HG03159 (cell line): ENCODE measurements around the gene ACSBG1.
A peak's percentile ranks its signal among the peaks of the same experiment; 100 is the strongest.
"Not testable (repeated sequence)": the region's sequence is repeated elsewhere in the genome, so short reads cannot be mapped to it uniquely, and the experiment has no call there.

Experiments
- ATAC-seq: cut with Tn5 transposase; IDR thresholded peaks from one replicate; pipeline ENCODE4 v1.9.1; 2021; ENCODE audit warnings: mild to moderate bottlenecking, moderate library complexity; ENCODE audit not compliant: unreplicated experiment

Gene ACSBG1

GRCh38 chr15:78255421-78256043 is 21.2 kb upstream of the ACSBG1 start:
- no peak for ATAC-seq

GRCh38 chr15:78251136-78251535 is 16.8 kb upstream of the ACSBG1 start:
- no peak for ATAC-seq

GRCh38 chr15:78249131-78249530 is 14.8 kb upstream of the ACSBG1 start:
- ATAC-seq = no peak

- no peak for ATAC-seq
These were observed 13.5 kb upstream of the ACSBG1 start for GRCh38 chr15:78247911-78248310.

- ATAC-seq = not testable (repeated sequence)
These were observed 11.7 kb upstream of the ACSBG1 start for GRCh38 chr15:78245976-78246620.

GRCh38 chr15:78245392-78245791 is 11.0 kb upstream of the ACSBG1 start:
- ATAC-seq = not testable (repeated sequence)

- no peak for ATAC-seq
These were observed 10.5 kb upstream of the ACSBG1 start for GRCh38 chr15:78244893-78245292.

GRCh38 chr15:78244101-78244500 is 9.7 kb upstream of the ACSBG1 start:
- no peak for ATAC-seq

- ATAC-seq = no peak
These were observed 9.2 kb upstream of the ACSBG1 start for GRCh38 chr15:78243491-78243941.

GRCh38 chr15:78243058-78243457 is 8.7 kb upstream of the ACSBG1 start:
- no peak for ATAC-seq

GRCh38 chr15:78242128-78242527 is 7.8 kb upstream of the ACSBG1 start:
- ATAC-seq = no peak

- ATAC-seq = no peak
These were observed 6.7 kb upstream of the ACSBG1 start for GRCh38 chr15:78241017-78241416.

- ATAC-seq = no peak
These were observed 5.4 kb upstream of the ACSBG1 start for GRCh38 chr15:78239811-78240210.

GRCh38 chr15:78237146-78237545 is 2.8 kb upstream of the ACSBG1 start:
- ATAC-seq = no peak

GRCh38 chr15:78236491-78236890 is 2.1 kb upstream of the ACSBG1 start:
- ATAC-seq = no peak

GRCh38 chr15:78233496-78233895 is 869 bp downstream of the ACSBG1 start:
- ATAC-seq = no peak

- ATAC-seq = no peak
These were observed 1.4 kb downstream of the ACSBG1 start for GRCh38 chr15:78232951-78233350.

GRCh38 chr15:78229431-78230406 is 4.6 kb downstream of the ACSBG1 start:
- no peak for ATAC-seq

- ATAC-seq = no peak
These were observed 5.9 kb downstream of the ACSBG1 start for GRCh38 chr15:78228356-78228996.

GRCh38 chr15:78225783-78226541 is 8.4 kb downstream of the ACSBG1 start:
- peak; percentile 62 for ATAC-seq
